Thyroid gland (tissue), 4 donors: ENCODE data around the gene GSTO2. TPM values are rescaled to one million over a fixed set of nuclear protein-coding genes. Genes with fewer than 3 reads are reported as not detected.

ENCODE experiments used
- DNase-seq, 2 donors: peaks; one replicate each; pipeline ENCODE4 v3.0.0-alpha.2; 2019
- H3K27ac ChIP-seq, 3 donors: fragments of 200-600 bp; sonication (generic); 1 replicate in 2 of 3; 2 replicates in 1 of 3; pipeline ENCODE4 v1.5.1; 2016 to 2019; ENCODE audit warnings: mild to moderate bottlenecking in 1 of 3, moderate library complexity in 1 of 3
- H3K27me3 ChIP-seq: fragments of 200-600 bp; sonication (generic); one replicate; pipeline ENCODE4 v1.5.1; 2019
- H3K36me3 ChIP-seq, 2 donors: fragments of 200-600 bp; sonication (generic); one replicate each; pipeline ENCODE4 v1.5.1; 2016 to 2019
- H3K4me1 ChIP-seq, 2 donors: fragments of 200-600 bp; sonication (generic); one replicate each; pipeline ENCODE4 v1.5.1; 2017 to 2019
- H3K4me3 ChIP-seq, 3 donors: fragments of 200-600 bp; sonication (generic); replicated peaks in 1 of 3; 1 replicate in 2 of 3; 2 replicates in 1 of 3; pipeline ENCODE4 v1.5.1; 2016; ENCODE audit warnings: mild to moderate bottlenecking in 1 of 3
- H3K9me3 ChIP-seq: fragments of 200-600 bp; sonication (generic); one replicate; pipeline ENCODE4 v1.5.1; 2017
- POLR2A ChIP-seq, 2 donors: fragments of 450-650 bp; IDR thresholded peaks; one replicate each; pipeline ENCODE4 v1.6.1; 2017; ENCODE audit warnings: antibody characterized with exemption in 2 of 2, mild to moderate bottlenecking in 2 of 2, moderate library complexity in 1 of 2
- WGBS, 2 donors: methylation state at CpG; one replicate each; pipeline ENCODE4 v1.1.5; 2017; 5-methylcytosine and 5-hydroxymethylcytosine counted together
- intact Hi-C: fragments of 100-400 bp; cut with DNase I; formaldehyde crosslinking; loops from one replicate; pipeline ENCODE4 v1.15.1; 2023
- total RNA-seq, 4 donors: library from RNA; depleted of rRNA; stranded (reverse); fragments of >200 nt; gene quantifications; one replicate each; pipeline ENCODE4 v1.2.3, GENCODE V29; 2016
- TF ChIP-seq, protein P1 (sequence below), 6 experiments: fragments of 200-600 bp in 3 of 6; fragments of 450-650 bp in 3 of 6; sonication (generic) in 3 of 6; IDR thresholded peaks; one replicate each; pipeline ENCODE4 v1.5.1; 2016 to 2019; ENCODE audit warnings: antibody characterized with exemption in 6 of 6, mild to moderate bottlenecking in 2 of 6, inconsistent platforms in 1 of 6, moderate library complexity in 1 of 6

The GSTO2 gene
- total RNA-seq, 4 donors from 2014 or later: 7.5 to 16.3 (median 12.8) TPM

DNA sequence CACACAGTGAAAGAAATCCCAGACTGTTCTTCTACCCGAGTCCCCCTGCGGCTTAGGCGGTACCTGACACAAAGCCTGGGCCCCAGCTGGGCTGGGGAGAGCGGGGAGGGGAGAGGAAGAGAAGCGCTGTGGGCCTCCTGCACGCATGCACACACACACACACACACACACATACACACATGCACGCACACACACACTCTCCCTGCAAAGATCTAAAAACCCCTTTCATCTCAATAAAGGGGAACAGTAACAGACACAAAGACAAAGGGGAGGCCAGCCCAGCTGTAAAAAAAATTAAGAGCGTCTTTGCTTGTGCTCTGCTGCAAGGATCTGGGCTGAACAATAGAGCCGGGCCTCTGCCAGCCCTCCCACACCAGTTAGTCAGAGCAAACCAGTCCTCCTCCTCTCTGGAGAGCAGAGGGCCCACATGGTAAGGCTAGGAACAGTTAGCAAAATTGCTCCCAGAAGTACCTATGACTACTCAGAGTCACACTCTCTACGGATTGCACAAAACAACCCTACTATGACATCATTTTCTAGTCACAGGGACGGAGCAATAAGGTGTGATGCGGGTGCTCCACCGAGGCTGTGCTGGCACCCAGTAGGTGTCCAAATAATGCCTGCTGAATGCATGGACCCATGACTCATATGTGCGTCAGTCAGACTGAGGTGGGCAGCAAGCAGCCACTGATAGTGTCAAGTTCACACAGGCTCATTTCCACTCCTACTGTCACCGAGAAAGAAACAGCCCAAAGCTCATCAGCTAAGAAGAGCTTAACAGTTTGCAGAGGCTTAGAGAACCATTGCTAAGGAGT is 60.1 kb downstream of the GSTO2 start:
- Histone ChIP-seq H3K9me3 (no peaks in the 10 kb centered on the region), H3K27me3 (no peaks in the 10 kb centered on the region), H3K4me3 (no peak overlapping the region), H3K36me3 (no peaks in the 10 kb centered on the region), H3K4me1 (peaks cover 100% of the 10 kb centered on the region in 2 donors), H3K27ac (peak overlapping the region; percentile 66 to 99 (median 98))
- TF ChIP-seq, protein P1, sequence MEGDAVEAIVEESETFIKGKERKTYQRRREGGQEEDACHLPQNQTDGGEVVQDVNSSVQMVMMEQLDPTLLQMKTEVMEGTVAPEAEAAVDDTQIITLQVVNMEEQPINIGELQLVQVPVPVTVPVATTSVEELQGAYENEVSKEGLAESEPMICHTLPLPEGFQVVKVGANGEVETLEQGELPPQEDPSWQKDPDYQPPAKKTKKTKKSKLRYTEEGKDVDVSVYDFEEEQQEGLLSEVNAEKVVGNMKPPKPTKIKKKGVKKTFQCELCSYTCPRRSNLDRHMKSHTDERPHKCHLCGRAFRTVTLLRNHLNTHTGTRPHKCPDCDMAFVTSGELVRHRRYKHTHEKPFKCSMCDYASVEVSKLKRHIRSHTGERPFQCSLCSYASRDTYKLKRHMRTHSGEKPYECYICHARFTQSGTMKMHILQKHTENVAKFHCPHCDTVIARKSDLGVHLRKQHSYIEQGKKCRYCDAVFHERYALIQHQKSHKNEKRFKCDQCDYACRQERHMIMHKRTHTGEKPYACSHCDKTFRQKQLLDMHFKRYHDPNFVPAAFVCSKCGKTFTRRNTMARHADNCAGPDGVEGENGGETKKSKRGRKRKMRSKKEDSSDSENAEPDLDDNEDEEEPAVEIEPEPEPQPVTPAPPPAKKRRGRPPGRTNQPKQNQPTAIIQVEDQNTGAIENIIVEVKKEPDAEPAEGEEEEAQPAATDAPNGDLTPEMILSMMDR (IDR thresholded peaks at IDR 0.05): peak in 1 of 6 experiments; percentile 2
- TF ChIP-seq POLR2A (IDR thresholded peaks at IDR 0.05): peak in 1 of 2 donors; percentile 11
- peak; percentile 63 to 71 for DNase-seq
- intact Hi-C loops: no loop called here
- WGBS, 2 donors: 52 to 64% methylated on average over 13 to 15 of the region's 15 CpGs

DNA sequence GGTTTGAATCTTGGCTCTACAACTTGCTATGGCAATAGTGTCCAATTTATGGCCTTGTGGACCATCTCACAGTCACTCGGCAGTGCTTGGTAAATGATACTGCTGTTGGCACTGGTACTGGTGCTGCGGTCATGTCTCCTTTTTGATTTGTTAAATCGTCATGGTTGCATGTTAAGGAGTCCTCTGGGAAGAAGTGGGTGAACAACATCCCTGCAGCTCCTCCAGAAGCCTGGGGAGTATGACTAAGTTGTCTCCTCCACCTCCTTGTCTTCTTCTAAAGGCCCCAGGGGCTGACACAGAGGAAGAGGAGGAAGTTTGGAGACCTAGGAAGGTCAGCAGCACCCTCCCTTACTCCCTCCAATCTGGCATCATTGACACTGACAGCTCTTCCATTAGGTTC is 60.8 kb downstream of the GSTO2 start:
- no peak overlapping the region for H3K4me3 ChIP-seq
- no peaks in the 10 kb centered on the region for H3K27me3 ChIP-seq
- peaks cover 100% of the 10 kb centered on the region in 2 donors for H3K4me1 ChIP-seq
- intact Hi-C loops: no loop called here
- WGBS, 2 donors: 50 to 66% methylated on average over 3 of the region's 3 CpGs
- TF ChIP-seq, protein P1 (IDR thresholded peaks at IDR 0.05): no peak
- TF ChIP-seq POLR2A (IDR thresholded peaks at IDR 0.05): no peak
- no peak for DNase-seq
- H3K27ac ChIP-seq: peak overlapping the region; percentile 66 to 99 (median 98)
- no peaks in the 10 kb centered on the region for H3K36me3 ChIP-seq
- H3K9me3 ChIP-seq: no peaks in the 10 kb centered on the region

DNA sequence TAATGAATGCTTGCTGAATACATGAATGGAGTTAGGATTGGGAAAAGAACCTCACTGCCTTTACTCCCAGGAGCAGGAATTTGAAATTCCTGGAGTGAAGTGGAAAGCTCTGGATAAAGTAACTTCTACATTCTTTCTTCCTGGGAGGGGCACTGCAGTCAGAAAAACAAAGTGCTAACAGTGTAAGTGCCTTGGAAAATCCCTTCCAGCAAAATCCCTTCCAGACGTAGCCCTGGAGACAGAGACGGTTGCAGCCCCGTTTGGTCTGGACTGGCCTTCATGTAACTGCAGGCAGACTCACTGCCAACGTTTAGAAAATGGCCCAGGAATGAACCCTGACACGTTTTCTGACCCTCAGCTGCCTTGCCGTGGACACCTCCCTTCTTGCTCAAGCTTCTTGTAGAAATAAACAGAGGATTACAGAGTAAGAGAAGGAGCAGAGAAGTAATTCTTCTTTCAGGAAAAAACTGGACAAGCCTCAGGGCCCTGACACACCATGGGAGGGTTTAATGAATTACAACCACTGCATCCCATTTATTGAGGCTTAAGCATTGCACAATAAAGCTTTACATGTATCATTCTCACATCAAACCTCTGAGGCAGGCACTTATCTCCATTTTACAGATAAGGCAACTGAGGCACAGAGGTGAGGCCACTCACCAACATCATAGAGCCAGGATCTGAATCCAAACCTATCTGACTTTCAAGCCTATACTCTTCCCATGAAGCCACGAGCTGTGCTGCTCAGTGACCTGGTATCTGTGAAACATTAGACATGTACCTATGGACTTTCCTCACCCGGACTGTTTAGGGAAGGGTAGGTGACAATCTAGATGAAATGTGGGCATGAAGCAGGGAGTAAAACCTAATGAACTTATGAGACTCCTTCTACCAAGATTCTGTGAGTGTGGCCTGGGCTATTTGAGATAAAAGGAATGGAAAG is 61.5 kb downstream of the GSTO2 start:
- TF ChIP-seq, protein P1 (IDR thresholded peaks at IDR 0.05): no peak
- TF ChIP-seq POLR2A (IDR thresholded peaks at IDR 0.05): no peak
- H3K4me3 ChIP-seq: no peak overlapping the region
- no peaks in the 10 kb centered on the region for H3K9me3 ChIP-seq
- H3K27ac ChIP-seq: peak overlapping the region; percentile 66 to 99 (median 98)
- no peaks in the 10 kb centered on the region for H3K36me3 ChIP-seq
- peaks cover 100% of the 10 kb centered on the region in 2 donors for H3K4me1 ChIP-seq
- 24 to 34% methylated on average over 8 of the region's 8 CpGs for WGBS, 2 donors
- DNase-seq: no peak
- intact Hi-C loops: no loop called here
- H3K27me3 ChIP-seq: no peaks in the 10 kb centered on the region

DNA sequence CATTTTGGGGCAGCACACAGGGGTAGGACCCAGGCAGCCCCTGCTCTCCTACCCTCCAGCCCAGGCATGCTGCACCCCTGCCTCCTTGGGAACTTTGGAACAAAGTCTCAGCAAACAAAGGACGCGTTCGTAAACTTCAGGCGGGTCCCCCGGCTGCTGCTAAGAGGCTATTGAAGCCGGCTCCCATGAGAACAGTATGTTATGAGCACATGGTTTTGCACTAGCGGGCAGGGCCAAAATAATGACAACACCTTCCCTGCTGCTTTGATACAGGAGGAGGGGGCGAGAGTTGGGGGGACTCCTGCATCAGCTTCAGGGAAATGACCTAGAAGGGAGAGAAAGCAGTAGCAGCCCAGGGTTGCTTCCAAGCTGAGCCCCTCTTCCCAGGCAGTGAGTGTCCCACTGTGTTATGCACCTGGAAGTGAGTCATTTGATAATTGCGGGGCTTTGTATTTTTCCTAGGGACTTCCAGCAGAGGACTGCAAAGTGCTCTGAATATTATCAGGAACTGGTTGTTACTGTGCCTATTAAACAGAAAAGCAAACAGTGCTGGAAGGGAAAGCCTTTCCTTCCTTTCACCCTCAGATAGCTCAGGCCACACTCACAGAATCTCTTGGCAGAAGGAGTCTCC is 62.3 kb downstream of the GSTO2 start:
- TF ChIP-seq, protein P1 (IDR thresholded peaks at IDR 0.05): no peak
- TF ChIP-seq POLR2A (IDR thresholded peaks at IDR 0.05): peak in 1 of 2 donors; percentile 46
- WGBS, 2 donors: 6 to 20% methylated on average over 9 of the region's 9 CpGs
- Histone ChIP-seq H3K4me1 (peaks cover 100% of the 10 kb centered on the region in 2 donors), H3K36me3 (no peaks in the 10 kb centered on the region), H3K27ac (peak overlapping the region; percentile 66 to 99 (median 98)), H3K4me3 (no peak overlapping the region), H3K9me3 (no peaks in the 10 kb centered on the region), H3K27me3 (no peaks in the 10 kb centered on the region)
- intact Hi-C loops: no loop called here
- peak; percentile 78 to 79 for DNase-seq
